Measurements from ENCODE around the gene ETV3. TPM values are rescaled to one million over a fixed set of nuclear protein-coding genes. Genes with fewer than 3 reads are reported as not detected.

Gene ETV3
- total and polyA plus RNA-seq, 2 of the 13 experiments (the other 11 are each of a cell fraction or from before 2014, with no cell fraction given) = 4.2 to 5.8 TPM

GRCh38 chr1:157115851-157116736 lies 22.1 kb downstream of the ETV3 start:
- Histone ChIP-seq H3K27me3 (ENCODE audit: control insufficient read depth in 1 of 2, insufficient read depth in 2 of 2, low read length in 2 of 2) (peaks cover 9 to 35% of the 10 kb centered on the region in 2 experiments; a peak in 4 of 5 replicates), H3K9me3 (ENCODE audit: low read length) (no peaks in the 10 kb centered on the region), H2AFZ (ENCODE audit: low read length) (no peak overlapping the region), H3K79me2 (ENCODE audit: insufficient read depth, low read length) (no peaks in the 10 kb centered on the region), H3K9ac (ENCODE audit: insufficient read depth, low read depth, low read length) (no peak overlapping the region), H3K4me3 (replicated peaks in 1 of 3; ENCODE audit: insufficient read depth in 1 of 3, low read depth in 2 of 3, low read length in 3 of 3) (no peak overlapping the region), H4K20me1 (ENCODE audit: insufficient read depth, low read length) (no peaks in the 10 kb centered on the region), H3K4me1 (ENCODE audit: insufficient read depth, low read length) (peaks cover 5% of the 10 kb centered on the region; the same call in 1 of the 2 replicates), H3K36me3 (replicated peaks in 1 of 2; ENCODE audit: control insufficient read depth in 1 of 2, insufficient read depth in 2 of 2, low read length in 2 of 2) (no peaks in the 10 kb centered on the region), H3K4me2 (ENCODE audit: low read depth, low read length) (no peak overlapping the region), H3K27ac (ENCODE audit: extremely low read length, insufficient read depth, low read length) (no peak overlapping the region)
- ATAC-seq = no peak; the same call in 2 of the 3 replicates
- FAIRE-seq = no peak
- POLR2A ChIA-PET = no interaction called here
- no TSS peak for BruUV-seq (replicated peaks)
- CTCF ChIA-PET (ENCODE audit: low intra/inter-chr PET ratio, low total read pairs) = no interaction called here
- in situ Hi-C loops (cut with HindIII; ENCODE audit: extremely low pct_ligation_motif_present, low pct_unique_long_range_greater_than_20kb) = no loop called here
- intact Hi-C loops (cut with micrococcal nuclease; ENCODE audit: unreplicated experiment) = no loop called here
- DNase-seq (ENCODE audit: low spot score) = no peak
- TF ChIP-seq THAP11 (CRISPR knock-in tag; IDR thresholded peaks at IDR 0.05) = no peak
- 42% methylated on average over 13 of the region's 16 CpGs for WGBS (ENCODE audit: low lambda C conversion rate)

GRCh38 chr1:157115429-157115838 lies 22.8 kb downstream of the ETV3 start:
- intact Hi-C loops (cut with micrococcal nuclease; ENCODE audit: unreplicated experiment) (no loop called here), in situ Hi-C loops (cut with HindIII; ENCODE audit: extremely low pct_ligation_motif_present, low pct_unique_long_range_greater_than_20kb) (no loop called here)
- no TSS peak for BruUV-seq (replicated peaks)
- Histone ChIP-seq H3K4me1 (ENCODE audit: insufficient read depth, low read length) (peaks cover 5% of the 10 kb centered on the region; the same call in 1 of the 2 replicates), H3K4me3 (replicated peaks in 1 of 3; ENCODE audit: insufficient read depth in 1 of 3, low read depth in 2 of 3, low read length in 3 of 3) (no peak overlapping the region), H3K9me3 (ENCODE audit: low read length) (no peaks in the 10 kb centered on the region), H3K27me3 (ENCODE audit: control insufficient read depth in 1 of 2, insufficient read depth in 2 of 2, low read length in 2 of 2) (peaks cover 11 to 41% of the 10 kb centered on the region in 2 experiments; a peak in 4 of 5 replicates), H3K27ac (ENCODE audit: extremely low read length, insufficient read depth, low read length) (no peak overlapping the region), H3K9ac (ENCODE audit: insufficient read depth, low read depth, low read length) (no peak overlapping the region), H3K36me3 (replicated peaks in 1 of 2; ENCODE audit: control insufficient read depth in 1 of 2, insufficient read depth in 2 of 2, low read length in 2 of 2) (no peaks in the 10 kb centered on the region), H4K20me1 (ENCODE audit: insufficient read depth, low read length) (no peaks in the 10 kb centered on the region), H3K4me2 (ENCODE audit: low read depth, low read length) (no peak overlapping the region), H2AFZ (ENCODE audit: low read length) (no peak overlapping the region), H3K79me2 (ENCODE audit: insufficient read depth, low read length) (no peaks in the 10 kb centered on the region)
- CTCF ChIA-PET (ENCODE audit: low intra/inter-chr PET ratio, low total read pairs) = no interaction called here
- peak; percentile 18; the same call in 1 of the 3 replicates for ATAC-seq
- FAIRE-seq = no peak
- DNase-seq (ENCODE audit: low spot score) = no peak
- WGBS (ENCODE audit: low lambda C conversion rate) = 20% methylated on average over 3 of the region's 3 CpGs
- POLR2A ChIA-PET = no interaction called here
- TF ChIP-seq DPF2 (CRISPR knock-in tag; IDR thresholded peaks at IDR 0.05; ENCODE audit: borderline replicate concordance, low read depth) (no peak), NFE2L2 (IDR thresholded peaks at IDR 0.05; ENCODE audit: low read length) (no peak), TEAD3 (CRISPR knock-in tag; optimal IDR thresholded peaks at IDR 0.05; ENCODE audit: borderline replicate concordance) (no peak), FOXO4 (CRISPR knock-in tag; conservative IDR thresholded peaks at IDR 0.05) (no peak), TBL1XR1 (IDR thresholded peaks at IDR 0.05; ENCODE audit: borderline replicate concordance, low read length, partially characterized antibody) (no peak), KMT2B (CRISPR knock-in tag; IDR thresholded peaks at IDR 0.05) (no peak), SNAI1 (CRISPR knock-in tag; IDR thresholded peaks at IDR 0.05; ENCODE audit: borderline replicate concordance) (no peak), NKX3-1 (CRISPR knock-in tag; IDR thresholded peaks at IDR 0.05) (no peak), ZNF569 (CRISPR knock-in tag; IDR thresholded peaks at IDR 0.05; ENCODE audit: borderline replicate concordance) (no peak), KDM5B (CRISPR knock-in tag; IDR thresholded peaks at IDR 0.05; ENCODE audit: borderline replicate concordance) (no peak), ZNF562 (CRISPR knock-in tag; IDR thresholded peaks at IDR 0.05; ENCODE audit: borderline replicate concordance) (no peak), ZNF121 (CRISPR knock-in tag; IDR thresholded peaks at IDR 0.05) (no peak), MYNN (CRISPR knock-in tag; IDR thresholded peaks at IDR 0.05; ENCODE audit: low read depth) (no peak)
- TF ChIP-seq, protein P1, sequence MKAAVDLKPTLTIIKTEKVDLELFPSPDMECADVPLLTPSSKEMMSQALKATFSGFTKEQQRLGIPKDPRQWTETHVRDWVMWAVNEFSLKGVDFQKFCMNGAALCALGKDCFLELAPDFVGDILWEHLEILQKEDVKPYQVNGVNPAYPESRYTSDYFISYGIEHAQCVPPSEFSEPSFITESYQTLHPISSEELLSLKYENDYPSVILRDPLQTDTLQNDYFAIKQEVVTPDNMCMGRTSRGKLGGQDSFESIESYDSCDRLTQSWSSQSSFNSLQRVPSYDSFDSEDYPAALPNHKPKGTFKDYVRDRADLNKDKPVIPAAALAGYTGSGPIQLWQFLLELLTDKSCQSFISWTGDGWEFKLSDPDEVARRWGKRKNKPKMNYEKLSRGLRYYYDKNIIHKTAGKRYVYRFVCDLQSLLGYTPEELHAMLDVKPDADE (CRISPR knock-in tag; IDR thresholded peaks at IDR 0.05) = no peak
